GF-D8 (cell line): ENCODE measurements around the gene LITAF.

Experiments used
- DNase-seq: peaks from one replicate; lab custom pipeline; 2025; lab: John Stamatoyannopoulos, UW

Gene LITAF

DNA sequence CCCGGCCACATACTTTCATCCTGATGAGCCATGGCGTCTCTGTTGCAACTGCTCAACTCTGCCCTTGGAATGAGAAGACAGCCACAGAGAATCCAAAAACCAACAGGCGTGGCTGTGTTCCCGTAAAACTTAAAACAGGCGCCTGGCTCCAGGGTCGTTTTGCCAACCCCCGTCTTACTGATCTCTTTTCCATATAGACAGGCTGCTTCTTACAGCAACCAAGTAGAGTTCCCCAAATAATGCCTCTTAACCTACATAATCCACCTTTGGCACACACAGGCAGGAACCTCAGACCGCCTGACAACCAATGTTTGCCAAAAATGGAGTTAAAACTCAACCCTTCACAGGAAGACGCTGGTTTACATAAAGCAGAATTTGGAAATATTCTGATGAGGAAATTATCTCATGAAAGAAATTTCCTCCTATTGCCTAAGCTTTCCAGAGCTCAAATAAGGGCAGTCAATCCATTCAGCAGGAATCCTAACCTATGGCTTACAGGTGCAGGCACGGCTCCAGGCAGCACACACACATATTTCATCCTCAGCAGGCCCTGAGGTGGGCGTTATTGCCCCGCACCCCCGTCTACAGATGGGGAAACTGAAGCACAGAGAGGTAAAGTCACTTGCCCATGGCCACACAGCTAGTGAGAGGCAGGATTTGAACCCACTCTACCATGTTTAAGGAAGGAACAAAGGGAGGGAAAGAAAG, 35.8 kb downstream of the LITAF start:
- DNase-seq = peak; percentile 21

- no peak for DNase-seq
Measured at GRCh38 chr16:11547118-11547916, 39.4 kb downstream of the LITAF start.

DNA sequence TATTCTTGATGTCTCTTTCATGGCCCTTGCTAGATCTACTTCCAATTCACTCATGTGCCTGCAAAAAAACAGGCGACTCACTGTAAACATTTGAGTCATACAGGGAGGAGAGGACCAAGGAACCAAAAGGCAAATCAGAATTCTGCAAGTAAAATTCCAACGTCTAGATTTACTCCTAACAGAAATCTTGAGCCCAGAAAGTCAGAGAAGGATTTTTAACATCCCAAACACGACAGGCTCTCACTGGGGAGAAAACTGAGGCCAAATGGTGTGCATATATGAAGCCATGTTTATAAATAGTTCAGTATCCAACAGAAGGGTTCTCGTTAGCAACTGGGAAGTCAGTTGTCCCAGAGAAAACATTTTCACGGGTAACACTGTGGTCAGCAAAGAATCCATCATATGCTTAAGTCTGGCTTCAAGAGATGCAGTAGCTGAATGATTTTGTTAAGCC, 40.1 kb downstream of the LITAF start:
- no peak for DNase-seq

DNA sequence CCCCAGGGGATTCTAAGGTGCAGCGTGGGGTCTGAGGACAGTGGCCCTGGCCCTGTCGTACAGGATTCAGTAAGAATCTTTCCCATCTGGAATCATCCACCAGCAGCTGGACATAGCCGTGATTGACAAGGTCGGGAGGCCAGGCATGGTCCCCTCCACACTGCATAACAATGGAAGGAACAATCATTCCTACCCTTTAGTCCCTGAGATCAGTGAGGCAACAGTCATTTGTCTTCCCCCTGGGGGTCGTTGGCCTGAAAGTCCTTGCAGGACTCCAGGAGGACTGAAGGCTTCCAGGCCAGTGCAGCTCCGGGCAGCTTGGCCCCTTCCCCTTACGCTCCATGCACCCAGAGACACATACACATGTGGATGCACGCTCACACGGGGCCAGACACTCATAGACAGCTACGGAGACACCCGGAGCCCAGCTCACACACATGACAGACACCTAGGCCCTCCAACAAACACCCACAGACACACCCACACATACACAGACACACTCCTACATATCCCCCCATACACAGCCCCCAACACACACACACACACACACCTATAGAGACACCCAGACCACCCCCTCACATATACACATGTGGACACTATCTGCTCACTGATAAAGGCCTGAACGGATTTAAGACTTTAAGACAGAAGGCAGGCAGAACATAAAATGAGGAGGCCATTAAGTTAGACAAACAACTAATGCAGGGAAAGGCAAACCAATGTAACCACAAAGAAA, 42.9 kb downstream of the LITAF start:
- DNase-seq = no peak

DNA sequence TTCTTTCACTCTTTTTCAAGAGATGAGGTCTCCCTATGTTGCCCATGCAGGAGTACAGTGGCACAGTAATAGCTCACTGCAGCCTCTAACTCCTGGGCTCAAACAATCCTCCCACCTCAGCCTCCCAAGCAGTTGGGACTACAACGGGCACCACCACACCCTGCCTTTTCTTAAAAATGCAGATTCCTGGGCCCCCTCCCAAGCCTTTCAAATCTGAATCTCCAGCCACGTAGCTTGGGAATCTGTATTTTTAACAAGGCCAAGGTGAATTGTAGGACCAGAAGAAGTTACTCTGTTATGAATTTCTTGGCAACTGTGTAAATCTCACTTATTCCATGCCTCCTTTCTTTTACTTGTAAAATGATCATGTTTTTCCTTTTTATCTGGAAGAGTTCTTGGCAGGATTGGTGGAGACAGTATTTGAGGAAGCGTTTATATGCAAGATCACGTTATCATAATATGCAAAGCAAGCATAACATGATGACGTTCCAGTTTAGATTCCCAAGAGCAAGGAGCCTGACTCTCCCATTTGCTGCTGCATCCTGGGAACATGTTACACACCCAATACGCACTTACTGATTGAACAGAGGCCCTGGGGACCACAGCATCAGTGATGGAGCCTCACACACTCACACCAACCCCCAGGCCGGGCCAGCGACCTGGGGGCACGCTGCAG, 44.5 kb downstream of the LITAF start:
- DNase-seq = no peak

DNA sequence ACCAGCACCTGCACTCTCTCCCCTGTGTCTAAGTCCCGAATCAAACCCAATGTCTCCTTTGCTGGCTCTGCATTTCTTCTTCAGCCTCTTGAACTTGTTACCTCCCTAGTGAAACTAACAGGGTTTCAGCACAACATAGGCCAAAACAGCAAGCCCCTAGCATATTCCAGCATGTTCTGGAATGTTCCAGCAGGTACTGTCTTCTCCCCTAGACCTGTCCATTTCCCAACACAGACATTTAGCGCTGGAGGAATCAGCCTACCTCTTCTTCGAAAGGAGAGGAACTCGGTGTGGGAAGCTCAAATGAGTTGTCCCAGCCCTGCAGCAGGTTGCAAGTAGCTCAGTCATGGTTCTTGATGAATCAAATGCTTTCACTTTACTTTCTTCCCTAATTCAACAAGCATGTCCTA, 47.1 kb downstream of the LITAF start:
- DNase-seq = no peak

GRCh38 chr16:11538880-11539279, 47.8 kb downstream of the LITAF start:
- DNase-seq = no peak

GRCh38 chr16:11536104-11536866, 50.4 kb downstream of the LITAF start:
- DNase-seq = no peak

GRCh38 chr16:11535494-11535893, 51.2 kb downstream of the LITAF start:
- DNase-seq = no peak

- DNase-seq = no peak
Measured at GRCh38 chr16:11534262-11534661, 52.5 kb downstream of the LITAF start.

DNA sequence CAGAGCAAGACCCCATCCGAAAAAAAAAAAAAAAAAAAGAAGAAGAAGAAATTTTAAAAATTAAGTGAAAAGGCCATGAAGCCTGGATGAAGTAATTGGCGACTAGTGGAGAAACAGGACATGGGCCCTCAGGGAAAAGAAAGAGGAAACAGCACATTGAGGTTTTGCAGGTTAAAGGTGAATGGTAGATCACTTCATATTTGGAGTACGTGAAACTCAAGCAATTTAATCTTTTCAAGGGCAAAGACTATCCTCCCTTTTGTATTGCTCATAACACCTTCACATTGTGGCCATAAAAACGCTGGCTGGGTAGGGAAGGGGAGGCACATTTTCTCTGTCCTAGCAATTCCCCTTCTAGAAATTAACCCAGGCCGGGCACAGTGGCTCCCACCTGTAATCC, 53.1 kb downstream of the LITAF start:
- DNase-seq = no peak

GRCh38 chr16:11530171-11530940, 56.4 kb downstream of the LITAF start:
- no peak for DNase-seq

GRCh38 chr16:11529285-11529684, 57.4 kb downstream of the LITAF start:
- DNase-seq = no peak

DNA sequence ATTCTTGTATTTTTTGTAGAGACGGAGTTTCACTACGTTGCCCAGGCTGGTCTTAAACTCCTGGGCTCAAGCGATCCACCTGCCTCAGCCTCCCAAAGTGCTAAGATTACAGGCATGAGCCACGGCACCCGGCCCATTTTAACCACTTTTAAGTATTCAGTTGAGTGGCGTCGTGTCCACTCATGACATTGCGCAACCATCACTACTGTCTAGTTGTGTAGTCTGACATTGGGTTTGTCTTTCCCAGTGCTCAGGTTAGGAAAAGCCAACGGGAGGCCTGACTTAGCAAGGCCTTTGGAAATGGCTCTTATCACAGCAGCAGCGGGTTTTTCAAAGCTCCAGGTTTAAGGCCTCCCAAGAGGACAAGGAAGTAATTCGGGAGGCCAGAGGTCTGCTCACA, 58.7 kb downstream of the LITAF start:
- DNase-seq = no peak

- DNase-seq = no peak
Measured at GRCh38 chr16:11526655-11527350, 59.9 kb downstream of the LITAF start.

DNA sequence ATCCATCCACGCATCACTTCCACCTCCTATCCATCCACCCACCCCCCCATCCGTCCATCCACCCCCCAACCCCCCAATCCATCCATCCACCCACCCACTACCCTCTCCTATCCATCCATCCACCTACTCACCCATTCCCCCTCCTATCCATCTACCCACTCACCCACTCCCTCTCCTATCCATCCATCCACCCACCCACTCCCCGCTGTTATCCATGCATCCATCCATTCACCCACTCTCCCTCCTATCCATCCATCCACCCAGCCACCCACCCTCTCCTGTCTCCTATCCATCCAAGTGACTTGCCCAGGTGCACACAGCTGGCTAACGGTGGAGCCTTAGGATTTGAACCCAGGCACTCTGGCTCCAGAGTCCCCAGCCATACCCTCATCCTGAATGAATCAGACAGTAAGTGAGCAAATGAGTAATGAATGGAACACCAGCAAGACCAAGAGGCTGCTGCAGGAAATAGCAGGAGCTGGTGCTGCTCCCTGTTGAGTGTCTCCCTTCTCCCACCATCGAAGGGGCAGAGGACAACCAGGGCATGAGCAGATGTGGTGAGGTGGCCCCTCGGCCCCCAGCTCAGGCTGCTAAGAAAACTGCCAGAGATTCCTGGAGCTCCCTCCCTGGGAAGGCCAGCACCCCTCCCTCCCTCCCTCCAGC, 62.5 kb downstream of the LITAF start:
- no peak for DNase-seq

- no peak for DNase-seq
Measured at GRCh38 chr16:11521055-11521454, 65.7 kb downstream of the LITAF start.

GRCh38 chr16:11520442-11520841, 66.3 kb downstream of the LITAF start:
- no peak for DNase-seq

DNA sequence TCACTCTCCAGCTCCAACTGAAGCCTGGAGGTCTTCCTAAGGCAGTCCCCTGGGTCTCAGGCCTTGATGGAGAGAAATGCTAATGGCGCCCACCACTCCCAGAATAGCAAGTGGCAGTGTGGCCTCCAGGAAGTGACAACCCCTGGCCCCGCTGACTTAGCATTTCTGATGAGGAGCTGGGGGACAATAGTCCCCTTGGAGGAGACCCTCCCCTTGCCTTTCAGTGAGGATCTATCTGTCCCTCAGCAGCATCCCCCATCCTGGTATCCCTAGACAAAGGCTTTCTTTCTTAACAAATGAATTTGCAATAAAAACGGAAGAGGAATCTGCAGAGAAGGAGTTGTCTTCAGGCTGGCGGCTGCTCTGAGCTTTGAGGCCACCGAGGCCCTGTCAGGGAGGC, 68.8 kb downstream of the LITAF start:
- DNase-seq = no peak
